ENCODE measurements around the gene DMRT3.
A peak's percentile ranks its signal among the peaks of the same experiment; 100 is the strongest.

DNA sequence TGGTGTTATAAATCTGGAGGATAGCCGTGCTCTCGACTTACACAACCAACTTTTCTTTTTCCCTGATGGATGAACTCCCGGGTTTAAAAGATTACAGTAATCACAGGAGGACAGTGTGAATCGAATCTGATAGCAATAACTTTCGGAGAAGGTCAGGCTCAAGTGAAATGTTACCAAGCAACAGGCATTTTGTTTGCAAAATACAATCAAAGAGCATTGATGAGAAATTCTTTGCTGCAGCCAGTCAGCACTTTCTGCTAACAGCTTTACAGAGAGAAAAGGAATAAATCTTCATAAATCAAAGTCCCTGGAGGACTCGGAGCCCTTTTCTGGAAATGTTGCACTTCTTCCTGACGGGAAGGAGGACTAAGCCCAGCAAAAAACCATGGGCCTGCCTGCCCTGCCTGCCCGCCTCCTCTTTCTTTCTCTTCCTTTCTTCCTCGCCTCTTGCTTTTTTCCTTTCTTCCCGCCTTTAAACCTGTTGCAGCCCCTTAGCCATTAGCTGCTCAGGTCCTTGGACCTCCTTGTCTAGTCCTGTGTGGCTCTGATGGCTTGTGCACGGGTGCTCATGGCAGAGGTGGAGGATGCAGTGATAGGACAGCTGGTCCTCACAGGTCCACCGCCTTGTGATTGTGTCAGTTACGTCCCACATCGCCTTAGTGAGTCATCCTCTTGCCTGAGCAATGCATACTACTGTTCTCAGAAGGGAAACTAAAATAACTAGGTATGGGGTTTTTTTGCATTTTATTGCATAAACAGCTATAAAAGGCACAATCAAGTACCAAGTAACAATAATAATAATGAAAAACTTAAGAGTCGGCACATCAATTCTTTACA is 6.2 kb downstream of the DMRT3 start:
- TF ChIP-seq, protein P1, sequence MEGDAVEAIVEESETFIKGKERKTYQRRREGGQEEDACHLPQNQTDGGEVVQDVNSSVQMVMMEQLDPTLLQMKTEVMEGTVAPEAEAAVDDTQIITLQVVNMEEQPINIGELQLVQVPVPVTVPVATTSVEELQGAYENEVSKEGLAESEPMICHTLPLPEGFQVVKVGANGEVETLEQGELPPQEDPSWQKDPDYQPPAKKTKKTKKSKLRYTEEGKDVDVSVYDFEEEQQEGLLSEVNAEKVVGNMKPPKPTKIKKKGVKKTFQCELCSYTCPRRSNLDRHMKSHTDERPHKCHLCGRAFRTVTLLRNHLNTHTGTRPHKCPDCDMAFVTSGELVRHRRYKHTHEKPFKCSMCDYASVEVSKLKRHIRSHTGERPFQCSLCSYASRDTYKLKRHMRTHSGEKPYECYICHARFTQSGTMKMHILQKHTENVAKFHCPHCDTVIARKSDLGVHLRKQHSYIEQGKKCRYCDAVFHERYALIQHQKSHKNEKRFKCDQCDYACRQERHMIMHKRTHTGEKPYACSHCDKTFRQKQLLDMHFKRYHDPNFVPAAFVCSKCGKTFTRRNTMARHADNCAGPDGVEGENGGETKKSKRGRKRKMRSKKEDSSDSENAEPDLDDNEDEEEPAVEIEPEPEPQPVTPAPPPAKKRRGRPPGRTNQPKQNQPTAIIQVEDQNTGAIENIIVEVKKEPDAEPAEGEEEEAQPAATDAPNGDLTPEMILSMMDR (IDR thresholded peaks at IDR 0.05; ENCODE audit: low read depth, low read length, poor library complexity, severe bottlenecking): no peak
- TF ChIP-seq EZH2phosphoT487 (IDR thresholded peaks at IDR 0.05; ENCODE audit: borderline replicate concordance, low read length): peak; percentile 61; the same call in 1 of the 2 replicates
